Peyer's patch (tissue), 4 donors: ENCODE results near the gene PMPCA.

Experiments
- CTCF ChIP-seq, 6 experiments: fragments of 450-650 bp in 4 of 6; fragments of 200-600 bp in 2 of 6; sonication (generic) in 1 of 6; IDR thresholded peaks; one replicate each; pipeline ENCODE4 v1.5.1; 2017 to 2019; ENCODE audit warnings: antibody characterized with exemption in 6 of 6, mild to moderate bottlenecking in 3 of 6, moderate library complexity in 1 of 6
- POLR2A ChIP-seq, 2 donors: fragments of 450-650 bp; IDR thresholded peaks; one replicate each; pipeline ENCODE4 v1.5.1; 2017; ENCODE audit warnings: antibody characterized with exemption in 2 of 2, mild to moderate bottlenecking in 2 of 2, moderate library complexity in 2 of 2

DNA sequence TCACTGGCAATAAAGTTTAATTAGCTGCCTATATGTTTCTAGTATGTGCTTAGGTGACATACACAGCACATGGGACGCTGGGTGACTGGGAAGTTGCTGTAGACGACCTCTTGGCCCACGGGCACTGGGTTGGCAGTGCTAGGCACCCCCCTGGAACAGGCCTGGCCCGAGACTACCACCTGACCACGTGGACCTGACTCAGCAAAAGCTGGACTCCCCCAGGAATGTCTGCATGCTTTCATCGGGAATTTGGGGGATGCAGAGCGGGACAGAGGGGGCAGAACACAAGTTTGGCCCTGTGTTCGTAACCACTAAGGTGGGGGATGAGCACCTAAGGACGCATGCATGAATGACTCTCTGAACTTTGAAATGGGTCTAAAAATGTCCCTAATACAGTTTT lies 45.8 kb downstream of the PMPCA start:
- TF ChIP-seq CTCF (IDR thresholded peaks at IDR 0.05), result no peak
- no peak for TF ChIP-seq POLR2A (IDR thresholded peaks at IDR 0.05)
